RWPE1 (cell line): ENCODE data around the gene AMPD2.

ENCODE experiments used
- CTCF ChIA-PET: fragments of 350-600 bp; sonication (Branson Sonifier 250); formaldehyde crosslinking; extraction: SDS; loops from one replicate; lab custom pipeline; 2021; lab: Yijun Ruan, JAX
- POLR2A ChIA-PET: fragments of 400-600 bp; formaldehyde crosslinking; extraction: SDS; loops from one replicate; lab custom pipeline; 2020; ENCODE audit warnings: antibody characterized with exemption; ENCODE audit not compliant: low non-redundant PET; lab: Yijun Ruan, JAX
- DNase-seq: peaks from one replicate; pipeline ENCODE4 v3.0.0; 2012; ENCODE audit warnings: low spot score
- H3K27ac ChIP-seq: fragments of 450-650 bp; 2 replicates; pipeline ENCODE4 v1.5.1; 2017
- TF ChIP-seq, protein P1 (sequence below): fragments of 450-650 bp; conservative IDR thresholded peaks from 2 replicates; pipeline ENCODE4 v1.5.1; 2017; ENCODE audit warnings: low read depth, mild to moderate bottlenecking

Gene AMPD2

GRCh38 chr1:109622895-109623294 is 3.3 kb downstream of the AMPD2 start:
- peak overlapping the region; percentile 88 for H3K27ac ChIP-seq
- CTCF ChIA-PET = interaction anchor here (1.1 kb wide), 1 partner anchor 17 kb away, joined by 5 read pairs; no protein-coding TSS in a partner anchor
- POLR2A ChIA-PET = no interaction called here
- no peak for DNase-seq
- TF ChIP-seq, protein P1, sequence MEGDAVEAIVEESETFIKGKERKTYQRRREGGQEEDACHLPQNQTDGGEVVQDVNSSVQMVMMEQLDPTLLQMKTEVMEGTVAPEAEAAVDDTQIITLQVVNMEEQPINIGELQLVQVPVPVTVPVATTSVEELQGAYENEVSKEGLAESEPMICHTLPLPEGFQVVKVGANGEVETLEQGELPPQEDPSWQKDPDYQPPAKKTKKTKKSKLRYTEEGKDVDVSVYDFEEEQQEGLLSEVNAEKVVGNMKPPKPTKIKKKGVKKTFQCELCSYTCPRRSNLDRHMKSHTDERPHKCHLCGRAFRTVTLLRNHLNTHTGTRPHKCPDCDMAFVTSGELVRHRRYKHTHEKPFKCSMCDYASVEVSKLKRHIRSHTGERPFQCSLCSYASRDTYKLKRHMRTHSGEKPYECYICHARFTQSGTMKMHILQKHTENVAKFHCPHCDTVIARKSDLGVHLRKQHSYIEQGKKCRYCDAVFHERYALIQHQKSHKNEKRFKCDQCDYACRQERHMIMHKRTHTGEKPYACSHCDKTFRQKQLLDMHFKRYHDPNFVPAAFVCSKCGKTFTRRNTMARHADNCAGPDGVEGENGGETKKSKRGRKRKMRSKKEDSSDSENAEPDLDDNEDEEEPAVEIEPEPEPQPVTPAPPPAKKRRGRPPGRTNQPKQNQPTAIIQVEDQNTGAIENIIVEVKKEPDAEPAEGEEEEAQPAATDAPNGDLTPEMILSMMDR = no peak

DNA sequence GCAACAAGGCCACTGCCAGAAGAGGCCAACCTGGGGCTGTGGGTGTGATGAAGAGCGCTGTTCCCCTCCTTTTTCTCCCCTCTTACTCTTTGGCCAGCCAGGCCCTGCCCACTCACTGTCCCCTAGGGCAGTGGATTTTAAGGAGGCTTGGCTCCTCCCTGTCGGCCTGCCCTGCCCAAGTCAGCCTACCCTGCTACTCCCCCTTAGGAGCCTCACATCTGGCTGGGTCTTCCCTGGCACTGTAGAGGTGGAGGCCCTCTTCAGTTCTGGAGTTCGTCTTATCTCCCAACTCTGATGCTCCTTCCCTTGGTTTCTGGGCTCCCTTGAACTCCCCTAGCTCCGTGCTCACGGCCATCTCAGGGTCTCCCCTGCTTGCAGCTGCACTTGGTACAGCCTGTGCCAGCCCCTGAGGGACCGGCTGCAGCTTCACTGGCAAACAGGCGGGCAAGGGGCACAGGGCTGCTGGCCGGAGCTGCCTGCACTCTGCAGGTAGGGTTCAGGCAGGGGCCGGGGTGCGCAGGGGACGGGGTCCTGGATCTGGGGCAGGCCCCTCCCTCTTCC is 4.0 kb downstream of the AMPD2 start:
- POLR2A ChIA-PET = no interaction called here
- no peak for DNase-seq
- CTCF ChIA-PET = interaction anchor here (1.1 kb wide), 1 partner anchor 16 kb away, joined by 5 read pairs; no protein-coding TSS in a partner anchor
- peak overlapping the region; percentile 88 for H3K27ac ChIP-seq
- TF ChIP-seq, protein P1 = no peak

DNA sequence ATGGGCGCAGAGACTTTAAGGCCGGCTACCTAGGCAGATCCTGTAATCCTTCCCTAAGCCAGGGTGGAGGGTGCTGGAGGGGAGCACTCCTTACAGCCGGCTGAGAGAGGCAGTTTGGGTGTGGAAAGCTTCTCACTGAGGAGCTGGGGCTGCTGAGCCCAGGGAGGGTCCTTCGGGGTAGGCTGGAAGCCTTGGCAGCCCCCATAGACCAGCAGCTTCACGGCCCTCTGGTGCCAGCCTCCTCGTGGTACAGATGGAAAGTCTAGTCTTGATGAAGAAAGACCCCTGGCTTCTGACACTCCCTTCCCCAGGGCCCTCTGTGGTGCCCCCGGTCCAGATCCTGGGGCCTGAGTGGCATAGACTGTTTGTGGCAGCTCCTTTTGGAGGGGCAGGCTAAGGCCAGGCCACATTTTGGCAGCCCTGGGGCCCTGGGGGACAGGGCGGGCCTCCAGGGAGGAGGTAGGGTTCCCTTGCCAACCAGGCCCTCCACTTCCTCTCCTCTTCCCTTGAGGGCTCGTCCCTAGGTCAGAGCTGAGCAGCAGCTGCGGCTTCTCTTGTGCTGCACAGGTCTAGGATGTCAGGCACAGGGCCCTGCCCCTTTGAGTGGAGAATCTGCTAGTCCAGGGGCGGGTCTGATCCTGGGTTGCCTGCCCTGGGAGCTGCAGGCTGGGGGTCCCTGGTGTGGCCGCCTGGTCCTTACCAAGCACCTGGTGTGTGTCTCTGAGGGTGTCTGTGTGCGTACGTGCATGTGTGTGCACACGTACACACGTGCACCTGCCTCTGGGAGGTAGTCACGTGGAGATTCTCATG is 4.8 kb downstream of the AMPD2 start:
- TF ChIP-seq, protein P1 = no peak
- ChIA-PET CTCF (no interaction called here), POLR2A (no interaction called here)
- no peak for DNase-seq
- H3K27ac ChIP-seq = peak overlapping the region; percentile 88

- TF ChIP-seq, protein P1 = no peak
- POLR2A ChIA-PET = no interaction called here
- CTCF ChIA-PET = no interaction called here
- no peak overlapping the region; the same call in 1 of the 2 replicates for H3K27ac ChIP-seq
- DNase-seq = no peak
Measured at GRCh38 chr1:109625176-109625575, 5.5 kb downstream of the AMPD2 start.

DNA sequence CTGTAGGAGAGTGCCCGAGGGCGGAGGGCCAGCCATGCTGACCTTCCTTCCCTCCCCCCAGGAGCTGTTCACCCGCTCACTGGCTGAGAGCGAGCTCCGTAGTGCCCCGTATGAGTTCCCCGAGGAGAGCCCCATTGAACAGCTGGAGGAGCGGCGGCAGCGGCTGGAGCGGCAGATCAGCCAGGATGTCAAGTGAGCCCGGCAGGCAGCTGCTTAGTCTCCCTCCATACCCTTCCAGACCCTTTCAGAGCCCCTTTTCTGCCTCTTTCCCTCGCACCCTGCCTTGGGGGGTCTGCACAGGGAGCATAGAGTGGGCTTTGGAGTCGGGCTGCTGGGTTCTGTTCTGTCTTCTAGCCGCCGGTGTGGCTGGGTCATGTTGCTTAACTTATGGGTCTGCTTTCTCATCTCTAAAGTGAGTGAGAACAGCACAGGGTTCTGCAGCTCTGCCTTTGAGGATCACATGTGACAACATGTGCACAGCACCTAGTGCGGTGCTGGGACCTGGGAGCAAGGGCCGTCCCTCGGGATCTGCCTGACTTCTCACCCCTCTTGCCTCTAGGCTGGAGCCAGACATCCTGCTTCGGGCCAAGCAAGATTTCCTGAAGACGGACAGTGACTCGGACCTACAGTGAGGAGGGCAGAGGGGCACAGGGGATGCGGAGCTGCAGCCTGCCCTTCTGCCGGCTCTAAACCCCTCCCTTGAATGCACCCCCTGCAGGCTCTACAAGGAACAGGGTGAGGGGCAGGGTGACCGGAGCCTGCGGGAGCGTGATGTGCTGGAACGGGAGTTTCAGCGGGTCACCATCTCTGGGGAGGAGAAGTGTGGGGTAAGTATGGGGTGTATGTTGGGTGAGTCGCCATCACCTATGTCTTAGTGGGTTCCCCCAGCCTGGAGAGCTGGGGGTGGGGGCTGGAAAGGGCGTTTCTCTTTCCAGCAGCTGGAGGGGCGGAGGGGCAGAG is 6.2 kb downstream of the AMPD2 start:
- ChIA-PET CTCF (interaction anchor here (0.7 kb wide), 1 partner anchor 14 kb away, joined by 3 read pairs; no protein-coding TSS in a partner anchor), POLR2A (no interaction called here)
- H3K27ac ChIP-seq = no peak overlapping the region
- no peak for DNase-seq
- TF ChIP-seq, protein P1 = no peak
